ENCODE data around the gene PRKAG1.

DNA sequence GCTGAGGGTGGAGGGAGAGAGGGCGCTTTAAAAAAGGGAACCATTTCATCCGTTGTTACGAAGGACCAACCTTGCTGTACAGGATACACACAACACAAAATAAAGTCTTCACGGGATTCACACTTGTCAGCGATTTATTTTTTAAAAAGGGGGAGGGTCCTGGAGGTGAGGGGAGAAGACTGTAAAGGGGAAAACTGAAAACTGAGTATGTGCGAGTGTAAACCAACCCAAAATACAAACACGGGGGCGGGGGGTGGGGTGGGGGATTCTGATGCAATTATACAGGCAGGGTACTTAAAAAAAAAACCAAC lies 499 bp upstream of the PRKAG1 start:
- TF ChIP-seq, protein P1, sequence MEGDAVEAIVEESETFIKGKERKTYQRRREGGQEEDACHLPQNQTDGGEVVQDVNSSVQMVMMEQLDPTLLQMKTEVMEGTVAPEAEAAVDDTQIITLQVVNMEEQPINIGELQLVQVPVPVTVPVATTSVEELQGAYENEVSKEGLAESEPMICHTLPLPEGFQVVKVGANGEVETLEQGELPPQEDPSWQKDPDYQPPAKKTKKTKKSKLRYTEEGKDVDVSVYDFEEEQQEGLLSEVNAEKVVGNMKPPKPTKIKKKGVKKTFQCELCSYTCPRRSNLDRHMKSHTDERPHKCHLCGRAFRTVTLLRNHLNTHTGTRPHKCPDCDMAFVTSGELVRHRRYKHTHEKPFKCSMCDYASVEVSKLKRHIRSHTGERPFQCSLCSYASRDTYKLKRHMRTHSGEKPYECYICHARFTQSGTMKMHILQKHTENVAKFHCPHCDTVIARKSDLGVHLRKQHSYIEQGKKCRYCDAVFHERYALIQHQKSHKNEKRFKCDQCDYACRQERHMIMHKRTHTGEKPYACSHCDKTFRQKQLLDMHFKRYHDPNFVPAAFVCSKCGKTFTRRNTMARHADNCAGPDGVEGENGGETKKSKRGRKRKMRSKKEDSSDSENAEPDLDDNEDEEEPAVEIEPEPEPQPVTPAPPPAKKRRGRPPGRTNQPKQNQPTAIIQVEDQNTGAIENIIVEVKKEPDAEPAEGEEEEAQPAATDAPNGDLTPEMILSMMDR (conservative IDR thresholded peaks at IDR 0.05; ENCODE audit: low read depth, low read length): no peak
- TF ChIP-seq EZH2 (IDR thresholded peaks at IDR 0.05; ENCODE audit: borderline replicate concordance, low read depth, low read length, poor library complexity, severe bottlenecking): no peak

All from A673 (cell line).